NCI-H226 (cell line): ENCODE measurements around the gene TPD52L1.
A peak's percentile ranks its signal among the peaks of the same experiment; 100 is the strongest.
"Not testable (repeated sequence)": the region's sequence is repeated elsewhere in the genome, so short reads cannot be mapped to it uniquely, and the experiment has no call there.

Experiments
- DNase-seq: peaks from one replicate; pipeline ENCODE4 v3.0.0-alpha.2; 2015

TPD52L1 gene

GRCh38 chr6:125142618-125143017 is 11.0 kb upstream of the TPD52L1 start:
- no peak for DNase-seq

GRCh38 chr6:125144822-125145221 is 8.8 kb upstream of the TPD52L1 start:
- DNase-seq, result no peak

GRCh38 chr6:125149256-125150144 is 4.1 kb upstream of the TPD52L1 start:
- no peak for DNase-seq

GRCh38 chr6:125151700-125152099 is 1.9 kb upstream of the TPD52L1 start:
- DNase-seq, result no peak

- DNase-seq, result no peak
These were observed 666 bp downstream of the TPD52L1 start for GRCh38 chr6:125154118-125154760.

- DNase-seq, result peak; percentile 21
These were observed 1.2 kb downstream of the TPD52L1 start for GRCh38 chr6:125154761-125155135.

- DNase-seq, result no peak
These were observed 1.8 kb downstream of the TPD52L1 start for GRCh38 chr6:125155344-125155743.

- DNase-seq, result no peak
These were observed 2.9 kb downstream of the TPD52L1 start for GRCh38 chr6:125156496-125156895.

- DNase-seq, result no peak
These were observed 3.7 kb downstream of the TPD52L1 start for GRCh38 chr6:125157280-125157679.

GRCh38 chr6:125157725-125158124 is 4.2 kb downstream of the TPD52L1 start:
- DNase-seq, result no peak

- DNase-seq, result not testable (repeated sequence)
These were observed 9.8 kb downstream of the TPD52L1 start for GRCh38 chr6:125163339-125163738.

GRCh38 chr6:125163811-125164210 is 10.2 kb downstream of the TPD52L1 start:
- DNase-seq, result no peak

- no peak for DNase-seq
These were observed 11.1 kb downstream of the TPD52L1 start for GRCh38 chr6:125164696-125165095.

GRCh38 chr6:125165256-125165655 is 11.7 kb downstream of the TPD52L1 start:
- no peak for DNase-seq

- no peak for DNase-seq
These were observed 12.2 kb downstream of the TPD52L1 start for GRCh38 chr6:125165776-125166175.

- DNase-seq, result no peak
These were observed 13.1 kb downstream of the TPD52L1 start for GRCh38 chr6:125166711-125167110.

GRCh38 chr6:125167579-125167978 is 14.0 kb downstream of the TPD52L1 start:
- DNase-seq, result no peak

GRCh38 chr6:125169058-125169457 is 15.5 kb downstream of the TPD52L1 start:
- DNase-seq, result no peak

GRCh38 chr6:125169522-125169921 is 15.9 kb downstream of the TPD52L1 start:
- no peak for DNase-seq

- no peak for DNase-seq
These were observed 16.8 kb downstream of the TPD52L1 start for GRCh38 chr6:125170376-125170775.

- DNase-seq, result no peak
These were observed 19.9 kb downstream of the TPD52L1 start for GRCh38 chr6:125173341-125174095.

- DNase-seq, result no peak
These were observed 21.1 kb downstream of the TPD52L1 start for GRCh38 chr6:125174626-125175025.

- no peak for DNase-seq
These were observed 22.0 kb downstream of the TPD52L1 start for GRCh38 chr6:125175466-125176048.
